ENCODE results near the gene ZNF165.
"Not testable (repeated sequence)": the region's sequence is repeated elsewhere in the genome, so short reads cannot be mapped to it uniquely, and the experiment has no call there.

Gene ZNF165

DNA sequence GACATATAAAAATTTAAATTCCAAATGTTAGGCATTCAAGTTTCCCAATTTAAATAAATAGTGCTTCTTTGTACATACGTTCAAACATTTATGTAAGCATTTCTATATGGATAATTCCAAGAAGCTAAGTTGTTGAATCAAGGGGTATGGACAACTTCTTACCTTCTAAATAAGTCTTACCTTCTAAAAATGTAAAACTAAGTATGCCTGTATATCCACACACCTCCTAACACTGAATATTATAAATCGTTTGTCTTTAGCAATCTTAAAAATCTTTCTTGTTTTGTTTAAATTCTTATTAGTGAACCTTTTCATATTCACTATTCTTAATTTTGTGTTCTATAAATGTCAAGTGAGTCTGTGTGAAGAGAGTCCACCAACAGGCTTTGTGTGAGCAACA, 41.5 kb downstream of the ZNF165 start:
- no peak for DNase-seq (ENCODE audit: low read depth in 2 of 2)

DNA sequence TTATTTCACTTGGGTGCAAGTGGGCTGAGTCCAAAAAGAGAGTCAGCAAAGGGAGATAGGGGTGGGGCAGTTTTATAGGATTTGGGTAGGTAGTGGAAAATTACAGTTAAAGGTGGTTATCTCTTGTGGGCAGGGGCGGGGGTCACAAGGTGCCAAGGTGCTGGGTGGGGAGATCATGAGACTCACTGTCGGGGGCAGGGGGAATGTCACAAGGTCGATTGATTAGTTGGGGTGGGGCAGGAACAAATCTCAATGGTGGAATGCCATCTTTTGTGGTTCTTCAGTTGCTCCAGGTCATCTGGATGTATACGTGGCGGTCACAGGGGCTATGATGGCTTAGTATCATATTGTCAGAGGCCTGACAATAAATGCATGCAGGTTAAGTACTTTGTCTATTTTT, 41.9 kb downstream of the ZNF165 start:
- not testable (repeated sequence) for DNase-seq (ENCODE audit: low read depth in 2 of 2)

DNA sequence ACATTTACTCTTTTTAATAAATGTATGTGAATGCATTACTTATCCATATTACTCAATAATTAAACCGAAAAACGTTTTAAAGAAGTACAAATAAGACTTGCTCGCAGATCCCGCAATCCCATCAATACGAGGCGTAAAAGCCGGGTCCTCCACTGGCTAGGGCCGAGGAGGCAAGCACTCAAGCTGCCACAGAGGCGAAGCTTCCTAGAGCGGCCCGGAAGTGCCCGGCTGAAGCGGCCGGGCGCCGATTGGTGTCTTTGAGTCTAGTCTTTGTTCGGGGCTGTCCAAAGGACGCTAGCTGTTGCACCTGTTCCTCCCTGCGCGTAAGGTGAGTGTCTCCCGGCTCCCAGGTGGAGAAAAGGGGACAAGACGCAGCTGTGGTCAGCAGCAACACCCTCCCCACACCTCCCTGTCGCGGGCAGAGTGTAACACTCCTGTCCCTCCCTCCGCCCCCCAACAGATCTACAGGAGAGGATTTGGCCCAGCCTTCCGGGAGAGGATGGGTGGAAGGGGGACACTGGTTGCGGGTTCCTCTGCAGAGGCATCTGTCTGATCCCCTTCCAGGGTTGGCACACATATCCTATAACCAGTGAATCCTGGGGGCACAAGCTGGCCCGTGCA, 44.1 kb downstream of the ZNF165 start, which contains the start of gene ZSCAN16:
TSS of gene ZSCAN16 (plus strand) at position 260 of the 621 bp plus-strand sequence. CDS start 835 bp downstream, outside the sequence.
- peak; percentile 56 for DNase-seq (ENCODE audit: low read depth in 2 of 2)

DNA sequence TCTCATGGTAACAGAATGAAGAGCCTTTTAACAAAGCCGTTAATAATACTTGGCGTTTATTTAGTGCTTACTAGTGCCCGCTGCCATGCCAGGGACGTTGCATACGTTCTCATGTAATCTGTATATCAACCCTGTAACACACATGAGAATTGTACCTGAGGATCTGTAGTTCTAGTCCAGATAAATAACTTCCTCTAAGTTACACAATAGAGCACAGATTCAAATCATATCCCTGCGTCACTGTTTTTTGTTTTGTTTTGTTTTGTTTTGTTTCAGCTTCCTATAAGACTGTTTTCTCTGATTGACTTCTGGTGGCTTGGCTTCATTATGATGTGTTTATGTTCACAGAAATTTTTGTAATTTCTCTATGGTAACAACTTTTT, 44.6 kb downstream of the ZNF165 start:
- DNase-seq (ENCODE audit: low read depth in 2 of 2): no peak

DNA sequence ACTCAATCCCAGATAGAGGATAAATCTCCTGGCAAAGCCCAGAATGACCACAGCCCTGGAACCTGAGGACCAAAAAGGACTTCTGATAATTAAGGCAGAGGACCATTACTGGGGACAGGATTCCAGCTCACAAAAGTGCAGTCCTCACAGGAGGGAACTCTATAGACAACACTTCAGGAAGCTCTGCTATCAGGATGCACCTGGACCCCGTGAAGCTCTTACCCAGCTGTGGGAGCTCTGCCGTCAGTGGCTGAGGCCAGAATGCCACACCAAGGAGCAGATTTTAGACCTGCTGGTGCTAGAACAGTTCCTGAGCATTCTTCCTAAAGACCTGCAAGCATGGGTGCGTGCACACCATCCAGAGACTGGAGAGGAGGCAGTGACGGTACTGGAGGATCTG, 45.0 kb downstream of the ZNF165 start:
- DNase-seq (ENCODE audit: low read depth in 2 of 2): no peak

DNA sequence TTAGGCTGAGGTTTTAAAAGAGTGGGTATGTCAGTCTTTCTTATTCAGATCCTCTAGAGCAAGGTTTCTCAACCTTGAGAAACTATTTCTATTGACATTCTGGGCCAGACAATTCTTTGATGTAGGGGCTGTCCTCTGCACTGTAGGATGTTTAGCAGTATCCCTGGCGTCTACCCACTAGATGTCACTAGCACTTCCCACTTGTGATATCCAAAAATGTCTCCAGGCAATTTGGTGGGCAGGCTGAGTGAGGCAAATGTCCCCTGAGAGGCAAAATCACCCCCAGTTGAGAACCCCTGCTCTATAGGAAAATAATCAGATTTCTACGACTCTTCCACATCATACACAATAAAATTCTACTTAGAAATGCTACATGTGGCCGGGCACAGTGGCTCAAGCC, 53.6 kb downstream of the ZNF165 start:
- DNase-seq (ENCODE audit: low read depth in 2 of 2): no peak

DNA sequence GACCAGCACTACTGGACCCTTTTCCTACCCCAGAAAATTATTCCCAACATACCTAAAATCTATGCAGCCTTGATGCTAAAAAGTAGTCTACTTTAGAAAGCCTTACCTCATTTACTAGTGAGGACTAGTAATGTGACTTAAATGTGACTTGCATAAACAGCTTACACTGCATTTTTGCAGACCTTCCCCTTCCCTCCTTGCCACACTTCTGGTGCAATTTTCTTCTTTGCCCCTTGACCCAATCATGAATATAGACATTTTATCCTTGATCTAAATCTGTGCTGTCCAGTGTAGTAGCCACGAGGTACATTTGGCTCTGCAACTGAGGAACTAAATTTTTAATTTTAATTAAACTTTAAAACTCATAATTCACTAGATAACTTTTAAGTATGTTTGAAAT, 54.3 kb downstream of the ZNF165 start:
- no peak for DNase-seq (ENCODE audit: low read depth in 2 of 2)

DNA sequence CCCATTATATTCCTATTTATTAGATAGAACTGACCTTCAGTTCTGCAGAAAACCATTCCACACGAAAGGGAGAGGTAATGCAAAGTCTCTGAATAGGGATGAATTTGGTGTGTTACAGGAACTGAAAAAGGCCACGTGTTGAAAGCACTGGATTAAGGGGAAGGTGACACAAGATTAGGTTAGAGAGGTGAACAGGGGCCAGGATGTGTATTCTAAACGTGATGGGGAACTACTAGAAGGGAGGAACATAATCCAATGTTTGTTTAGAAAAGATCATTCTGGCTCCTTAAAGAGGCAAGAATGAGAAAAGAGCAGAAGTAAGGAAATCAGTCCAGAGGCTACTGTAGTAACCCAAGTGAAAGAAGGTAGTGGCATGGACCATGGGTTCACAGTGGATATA, 55.0 kb downstream of the ZNF165 start:
- no peak for DNase-seq (ENCODE audit: low read depth in 2 of 2)

DNA sequence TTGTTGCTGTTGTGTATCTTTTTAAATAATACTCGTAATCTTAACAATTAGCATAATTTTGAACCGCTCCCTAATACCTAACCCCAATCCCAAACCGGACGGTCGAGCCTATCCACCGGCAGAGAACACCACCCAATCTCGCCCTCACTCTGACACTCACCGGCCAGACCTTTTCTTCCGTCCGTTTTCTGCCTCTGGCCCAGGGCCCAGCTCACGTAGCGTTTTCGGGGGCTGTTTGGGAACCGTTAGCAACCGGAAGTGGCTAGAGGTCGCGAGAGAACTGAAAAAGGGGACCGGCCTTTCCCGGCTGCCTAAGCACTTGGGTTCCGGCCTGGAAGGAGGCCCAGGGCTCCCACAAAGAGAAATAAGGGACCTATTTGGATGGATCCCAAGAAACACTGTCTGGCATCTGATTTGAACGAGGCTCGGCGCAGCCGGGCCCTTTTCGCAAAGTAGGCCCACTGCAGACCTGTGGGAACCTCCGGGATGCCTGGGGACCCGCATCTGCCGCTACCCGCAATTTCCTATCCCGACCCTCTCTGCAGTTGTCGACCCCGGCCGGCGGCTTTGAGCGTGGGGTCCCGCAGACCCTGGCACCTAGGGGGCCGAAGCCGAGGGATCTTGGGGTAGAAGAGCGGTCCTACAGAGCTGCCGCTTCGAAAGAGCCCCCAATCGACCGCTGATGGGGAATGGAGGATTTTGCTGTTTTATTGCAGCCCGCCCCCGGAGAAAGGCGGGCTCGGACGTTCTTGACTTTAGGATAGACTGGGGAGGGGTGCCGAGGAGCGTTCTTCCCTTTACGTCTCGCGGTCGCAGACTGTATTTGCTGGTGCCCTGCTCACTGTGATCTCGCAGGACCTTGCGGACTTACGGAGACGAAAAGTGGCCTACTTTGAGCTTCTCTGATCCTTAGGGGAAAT, 56.5 kb downstream of the ZNF165 start:
- peak; percentile 63 to 69 for DNase-seq (ENCODE audit: low read depth in 2 of 2)

DNA sequence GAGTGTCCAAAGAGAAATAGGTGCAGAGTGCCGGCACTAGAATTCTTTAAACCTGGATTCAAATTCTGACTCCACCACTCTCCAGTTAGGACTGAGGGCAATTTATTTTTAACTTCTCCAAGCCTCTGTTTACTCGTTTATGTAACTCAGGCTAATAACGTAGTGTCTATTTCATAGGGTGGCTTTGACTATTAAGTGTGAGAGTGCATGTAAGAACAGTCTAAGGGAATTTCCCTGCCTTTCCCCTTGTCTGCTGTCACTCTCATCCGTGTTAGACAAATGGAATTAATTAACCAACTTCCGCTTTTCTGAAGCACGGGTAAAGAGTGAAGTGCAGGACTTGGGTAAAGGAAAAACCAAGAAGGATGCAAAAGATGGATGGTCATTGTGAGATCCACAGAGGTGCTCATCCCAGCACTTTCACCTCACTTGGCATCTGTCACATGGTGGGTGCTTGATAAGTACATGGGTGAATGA, 57.2 kb downstream of the ZNF165 start:
- DNase-seq (ENCODE audit: low read depth in 2 of 2): no peak
